GM21381 (cell line): ENCODE results near the gene SETX.
"Not testable (repeated sequence)": the region's sequence is repeated elsewhere in the genome, so short reads cannot be mapped to it uniquely, and the experiment has no call there.

ENCODE experiments used
- ATAC-seq: cut with Tn5 transposase; IDR thresholded peaks from one replicate; pipeline ENCODE4 v1.9.1; 2021; ENCODE audit warnings: mild to moderate bottlenecking, moderate library complexity; ENCODE audit not compliant: unreplicated experiment

The SETX gene

DNA sequence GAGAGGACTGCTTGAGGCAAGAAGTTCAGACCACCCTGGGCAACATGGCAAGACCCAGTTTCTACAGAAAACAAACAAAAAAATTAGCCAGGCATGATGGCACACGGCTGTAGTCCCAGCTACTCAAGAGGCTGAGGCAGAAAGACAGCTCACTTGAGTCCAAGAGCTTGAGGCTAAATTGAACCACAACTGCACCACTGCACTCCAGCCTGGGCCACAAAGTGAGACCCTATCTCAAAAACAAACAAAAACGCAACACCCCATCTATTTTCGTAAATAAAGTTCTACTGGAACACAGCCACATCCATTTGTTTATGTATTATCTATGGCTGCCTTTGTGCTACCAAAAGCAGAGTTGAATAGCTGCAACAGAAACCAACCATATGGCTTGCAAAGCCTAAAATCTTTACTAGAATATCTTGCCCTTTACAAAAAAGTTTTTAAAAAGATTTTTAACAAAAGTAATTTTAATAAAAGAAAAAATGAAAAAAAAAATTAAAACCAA is 67.5 kb downstream of the SETX start:
- no peak for ATAC-seq

DNA sequence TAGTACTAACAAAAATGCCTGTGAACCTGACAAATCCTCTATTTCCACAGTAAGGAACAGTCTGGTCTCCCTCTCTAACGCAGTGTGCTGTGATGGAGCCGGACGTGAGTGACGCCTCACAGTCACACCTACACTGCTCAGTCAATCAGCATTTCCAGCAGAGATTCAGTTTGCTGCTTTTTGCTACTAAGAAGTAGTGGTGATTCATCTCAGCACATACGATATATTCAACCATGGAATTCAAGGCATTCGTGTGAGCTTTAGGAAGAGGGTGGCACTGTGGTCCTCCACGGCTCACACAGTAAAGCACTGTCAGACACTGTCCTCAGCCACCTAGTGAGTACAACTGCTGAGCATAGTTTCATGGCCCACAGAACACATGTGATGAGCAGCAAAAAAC is 70.9 kb downstream of the SETX start:
- no peak for ATAC-seq

DNA sequence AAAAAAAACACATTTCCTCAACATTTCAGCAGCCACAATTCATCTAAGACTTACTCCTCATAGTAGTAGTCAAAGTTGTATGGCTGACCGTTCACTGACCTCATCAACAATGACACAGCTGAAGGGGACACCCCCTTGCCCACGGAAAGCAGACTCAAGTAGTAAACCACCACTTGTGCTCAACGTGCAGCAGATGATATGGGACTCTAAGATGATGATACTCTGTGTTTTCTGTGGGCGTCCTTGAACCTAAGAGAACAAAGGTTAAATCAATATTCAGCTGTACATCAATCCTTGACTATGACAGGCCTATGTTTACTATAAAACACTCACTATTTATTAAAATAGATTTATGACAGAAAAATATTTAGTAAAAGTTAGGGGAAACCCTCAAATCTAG is 71.6 kb downstream of the SETX start:
- ATAC-seq: no peak

DNA sequence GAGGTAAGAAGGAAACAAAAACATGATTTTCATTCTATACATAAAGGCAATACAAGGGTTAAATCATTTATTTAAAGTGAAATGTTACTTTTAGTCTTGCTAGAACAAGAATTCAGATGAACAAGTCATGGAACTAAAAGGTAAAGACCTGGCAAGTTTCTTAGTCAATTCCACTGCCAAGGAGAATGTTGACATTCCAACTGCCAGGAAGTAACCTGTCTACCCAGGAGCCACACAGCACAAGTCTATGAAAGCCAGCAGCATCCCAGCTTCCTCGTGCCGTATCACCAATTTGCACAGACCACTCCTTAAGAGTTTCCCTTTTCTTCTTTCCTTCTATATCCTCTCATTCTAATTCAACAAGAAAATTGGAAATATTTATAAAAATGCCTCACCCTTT is 79.9 kb downstream of the SETX start:
- no peak for ATAC-seq

DNA sequence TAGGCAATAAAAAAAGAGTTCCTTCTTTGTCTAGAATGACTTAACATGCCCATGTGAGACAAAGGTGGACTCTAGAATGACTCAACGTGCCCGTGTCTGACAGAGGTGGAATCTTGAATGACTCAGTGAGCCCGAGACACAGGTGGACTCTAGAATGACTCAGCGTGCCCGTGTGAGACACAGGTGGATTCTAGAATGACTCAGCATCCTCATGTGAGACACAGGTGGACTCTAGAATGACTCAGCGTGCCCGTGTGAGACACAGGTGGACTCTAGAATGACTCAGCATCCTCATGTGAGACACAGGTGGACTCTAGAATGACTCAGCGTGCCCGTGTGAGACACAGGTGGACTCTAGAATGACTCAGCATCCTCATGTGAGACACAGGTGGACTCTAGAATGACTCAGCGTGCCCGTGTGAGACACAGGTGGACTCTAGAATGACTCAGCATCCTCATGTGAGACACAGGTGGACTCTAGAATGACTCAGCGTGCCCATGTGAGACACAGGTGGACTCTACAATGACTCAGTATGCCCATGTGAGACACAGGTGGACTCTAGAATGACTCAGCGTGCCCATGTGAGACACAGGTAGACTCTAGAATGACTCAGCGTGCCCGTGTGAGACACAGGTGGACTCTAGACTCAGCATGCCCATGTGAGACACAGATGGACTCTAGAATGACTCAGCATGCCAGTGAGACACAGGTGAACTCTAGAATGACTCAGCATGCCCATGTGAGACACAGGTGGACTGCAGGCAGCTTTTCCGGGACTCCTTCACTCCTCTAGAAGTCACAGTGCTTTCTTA is 84.9 kb downstream of the SETX start:
- ATAC-seq: not testable (repeated sequence)

DNA sequence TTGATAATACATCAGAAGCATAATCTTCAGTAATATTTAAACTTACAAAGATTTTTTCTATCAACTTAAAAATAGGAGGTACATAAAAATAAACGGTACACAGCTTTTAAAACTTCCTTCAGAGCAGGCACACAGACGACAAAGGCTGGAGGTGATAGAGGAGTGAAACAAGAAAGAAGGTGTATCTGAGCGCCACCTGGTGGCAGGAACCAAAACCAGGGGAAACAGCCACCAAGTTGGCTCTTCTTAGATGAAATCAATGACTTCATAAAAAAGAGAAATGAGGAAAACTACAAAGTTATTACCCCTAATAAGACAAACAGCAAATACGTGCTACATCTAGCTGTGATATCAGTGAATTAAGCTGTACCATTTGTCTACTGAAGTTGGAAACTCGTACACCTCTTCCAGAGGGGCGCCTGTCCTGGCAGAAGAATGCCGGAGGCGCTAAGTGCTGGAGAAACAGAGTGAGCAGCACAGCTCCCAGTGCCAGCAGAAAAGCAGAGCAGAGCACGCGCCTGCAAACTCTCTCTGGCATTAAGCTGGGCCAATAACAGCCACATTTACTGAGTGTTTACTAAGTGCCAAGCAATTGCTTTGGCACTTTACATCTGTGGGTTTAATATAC is 85.9 kb downstream of the SETX start:
- no peak for ATAC-seq

DNA sequence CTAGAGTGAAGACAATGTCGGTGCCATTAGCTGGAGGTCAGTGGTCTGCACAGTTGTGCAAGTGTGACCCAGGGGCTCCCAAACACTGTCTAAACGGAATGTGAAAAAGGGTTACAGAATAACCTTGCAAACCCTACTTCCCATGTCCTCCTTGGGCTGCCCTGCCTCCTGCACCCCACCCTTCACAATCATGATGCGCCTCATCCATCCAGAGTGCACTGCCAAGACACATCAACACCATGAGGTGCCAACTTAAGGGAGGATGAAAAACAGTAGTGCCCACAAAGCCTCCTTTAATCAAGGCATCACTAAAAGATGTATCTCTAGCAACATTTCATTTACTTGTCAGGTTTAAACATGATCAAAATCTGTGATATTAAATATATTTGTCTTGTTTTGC is 87.1 kb downstream of the SETX start:
- ATAC-seq: no peak

DNA sequence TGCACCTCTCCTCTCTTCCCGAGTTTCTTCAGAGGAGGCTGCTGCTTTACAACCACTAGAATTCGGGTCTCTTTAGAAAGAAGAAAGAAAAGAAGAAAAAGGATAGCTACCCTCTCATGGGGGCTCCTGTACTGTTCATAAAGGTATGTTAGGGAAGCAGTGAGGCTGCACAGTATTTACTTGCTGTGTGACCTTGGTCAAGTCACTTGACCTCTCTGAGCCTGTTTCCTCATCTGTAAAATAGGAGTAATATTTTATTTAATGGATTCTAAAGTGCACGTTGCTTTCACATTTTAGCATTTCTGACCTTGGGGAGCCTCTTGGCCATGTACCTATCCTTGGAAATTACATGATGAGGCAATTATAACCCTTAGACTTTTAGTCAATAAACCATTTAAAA is 88.8 kb downstream of the SETX start:
- ATAC-seq: no peak

DNA sequence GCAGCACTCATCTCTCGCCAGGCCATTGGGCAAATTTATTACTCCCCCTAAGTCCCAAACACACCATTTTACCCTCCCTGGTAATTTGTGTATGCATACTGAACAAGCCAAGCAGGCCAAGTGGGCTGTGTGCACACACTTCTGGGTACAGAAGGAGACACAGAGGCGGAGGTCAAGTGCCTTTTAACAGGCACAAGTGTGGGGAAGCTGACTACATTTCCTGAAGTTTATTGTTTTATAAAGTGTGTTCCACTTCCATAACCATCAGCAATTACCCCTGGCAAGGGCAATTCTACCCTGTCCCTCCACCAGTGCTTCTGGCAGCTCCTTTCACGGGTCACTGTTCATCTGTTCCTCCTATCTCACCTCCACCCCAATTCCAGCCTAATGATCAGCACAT is 93.9 kb downstream of the SETX start:
- no peak for ATAC-seq

DNA sequence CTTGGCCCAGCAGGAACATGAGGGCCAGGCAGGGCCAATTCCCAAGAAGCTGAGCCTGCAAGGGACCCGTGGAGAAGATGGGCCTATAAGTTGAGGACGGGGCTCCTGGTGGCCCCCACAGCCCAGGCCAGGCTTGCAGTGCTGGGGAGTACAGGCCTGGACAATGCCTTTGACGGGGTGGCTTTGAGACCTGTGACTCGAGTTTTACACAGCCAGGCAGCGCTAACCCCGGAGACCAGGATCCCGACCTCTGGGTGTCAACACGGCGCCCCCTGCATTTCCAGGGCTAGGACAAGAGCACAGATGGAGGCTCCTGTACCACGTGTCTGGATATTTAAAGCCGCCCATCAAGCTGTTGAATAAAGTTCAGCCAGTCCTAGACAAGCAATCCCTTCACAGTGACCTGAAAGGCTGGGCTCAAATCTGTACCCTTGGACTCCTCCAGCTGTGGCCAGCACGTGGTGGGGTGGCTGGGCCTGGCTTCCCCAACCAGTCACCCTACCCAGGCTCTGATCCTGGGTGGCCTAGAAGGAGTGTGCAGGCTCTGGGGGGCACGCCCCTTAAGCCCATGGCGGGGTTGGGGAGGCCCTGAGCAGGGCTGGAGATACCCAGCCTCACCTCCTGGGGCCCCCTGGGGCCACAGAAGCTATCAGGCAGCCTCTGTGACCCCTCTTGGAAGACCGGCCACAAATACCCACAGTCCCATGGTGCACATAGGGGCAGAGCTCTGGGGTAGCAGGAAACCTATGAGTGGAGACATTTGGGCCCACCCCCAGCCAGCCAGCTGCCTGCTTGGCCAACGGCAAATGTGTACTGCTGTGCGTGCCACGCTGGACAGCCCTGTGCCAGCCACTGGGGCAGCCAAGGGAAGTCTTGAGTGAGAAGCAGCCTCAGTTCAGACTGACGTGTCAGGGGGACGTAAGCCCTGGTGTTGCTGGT is 104.2 kb downstream of the SETX start:
- no peak for ATAC-seq

DNA sequence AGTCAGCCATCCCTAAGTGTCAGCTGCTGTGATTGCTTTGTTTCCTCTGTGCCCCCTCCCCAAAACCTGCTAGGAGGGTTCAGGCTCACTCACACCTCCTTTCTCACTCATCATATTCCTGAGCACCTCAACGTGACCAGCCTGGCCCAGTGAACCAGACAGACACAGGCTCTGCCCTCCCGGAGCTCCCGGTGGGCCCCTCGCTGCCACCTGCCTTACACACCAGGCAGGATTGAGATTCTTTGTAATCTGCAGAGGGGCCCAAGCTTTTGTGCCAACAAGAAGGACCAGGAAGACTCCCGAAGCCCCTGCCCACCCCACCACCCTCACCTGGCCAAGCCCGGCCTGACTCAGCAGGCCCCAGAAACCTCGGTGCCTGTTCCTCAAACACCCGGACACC is 105.1 kb downstream of the SETX start:
- no peak for ATAC-seq

DNA sequence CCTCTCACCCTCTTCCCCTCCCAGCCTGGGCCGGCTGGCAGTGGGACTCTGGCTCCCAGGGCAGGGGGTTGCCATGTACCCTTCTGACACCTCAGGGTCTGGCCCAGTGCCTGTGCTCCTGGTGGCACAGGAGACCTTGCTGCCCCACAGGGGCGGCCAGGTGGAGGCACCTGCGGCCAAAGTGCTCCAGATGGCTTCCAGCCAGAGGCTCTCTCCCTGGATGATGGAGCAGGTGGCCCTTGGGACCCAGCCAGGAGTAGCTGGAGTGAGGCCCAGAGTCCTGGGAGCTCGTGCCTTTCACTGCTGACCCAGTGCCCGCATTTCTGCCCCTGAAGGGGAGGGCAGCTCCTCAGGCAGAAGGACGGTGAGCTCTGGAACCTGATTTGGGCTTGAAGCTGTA is 105.7 kb downstream of the SETX start:
- no peak for ATAC-seq

DNA sequence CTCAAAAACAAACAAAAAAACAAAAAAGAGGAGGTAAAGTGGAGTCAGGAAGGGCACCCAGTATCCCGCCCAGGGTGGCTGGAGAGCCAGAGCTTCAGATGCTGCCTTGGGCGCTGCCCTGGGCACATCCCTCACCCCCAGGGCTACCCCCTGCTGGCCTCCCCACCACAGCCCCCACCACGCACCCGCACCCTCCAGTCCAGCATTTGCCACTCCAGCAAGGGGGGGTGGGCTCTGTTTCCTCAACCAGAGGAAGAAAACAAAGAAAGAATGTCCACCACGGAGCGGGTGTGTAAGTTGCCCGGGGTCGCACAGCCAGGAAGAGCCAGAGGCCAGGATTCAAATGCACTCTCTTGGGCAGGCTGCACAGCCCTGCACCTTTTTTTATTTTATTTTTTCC is 106.8 kb downstream of the SETX start:
- no peak for ATAC-seq

DNA sequence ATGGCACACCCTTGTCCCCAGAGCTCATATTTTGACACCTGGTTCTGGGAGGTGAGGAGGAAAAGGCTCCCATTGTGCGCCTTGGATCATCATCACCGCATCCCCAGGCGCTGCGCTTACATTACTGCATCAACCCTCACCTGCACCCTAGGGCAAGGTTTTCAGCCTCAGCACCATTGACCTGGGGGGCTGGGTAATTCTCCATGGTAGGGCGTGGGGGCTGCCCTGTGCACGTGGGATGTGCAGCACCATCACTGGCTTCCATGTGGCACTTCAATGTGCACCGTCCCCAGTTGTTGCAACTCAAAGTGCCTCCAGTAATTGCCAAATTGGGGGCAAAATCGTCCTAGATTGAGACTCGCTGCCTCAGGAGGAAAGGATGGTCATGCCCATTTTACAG is 109.3 kb downstream of the SETX start:
- no peak for ATAC-seq

DNA sequence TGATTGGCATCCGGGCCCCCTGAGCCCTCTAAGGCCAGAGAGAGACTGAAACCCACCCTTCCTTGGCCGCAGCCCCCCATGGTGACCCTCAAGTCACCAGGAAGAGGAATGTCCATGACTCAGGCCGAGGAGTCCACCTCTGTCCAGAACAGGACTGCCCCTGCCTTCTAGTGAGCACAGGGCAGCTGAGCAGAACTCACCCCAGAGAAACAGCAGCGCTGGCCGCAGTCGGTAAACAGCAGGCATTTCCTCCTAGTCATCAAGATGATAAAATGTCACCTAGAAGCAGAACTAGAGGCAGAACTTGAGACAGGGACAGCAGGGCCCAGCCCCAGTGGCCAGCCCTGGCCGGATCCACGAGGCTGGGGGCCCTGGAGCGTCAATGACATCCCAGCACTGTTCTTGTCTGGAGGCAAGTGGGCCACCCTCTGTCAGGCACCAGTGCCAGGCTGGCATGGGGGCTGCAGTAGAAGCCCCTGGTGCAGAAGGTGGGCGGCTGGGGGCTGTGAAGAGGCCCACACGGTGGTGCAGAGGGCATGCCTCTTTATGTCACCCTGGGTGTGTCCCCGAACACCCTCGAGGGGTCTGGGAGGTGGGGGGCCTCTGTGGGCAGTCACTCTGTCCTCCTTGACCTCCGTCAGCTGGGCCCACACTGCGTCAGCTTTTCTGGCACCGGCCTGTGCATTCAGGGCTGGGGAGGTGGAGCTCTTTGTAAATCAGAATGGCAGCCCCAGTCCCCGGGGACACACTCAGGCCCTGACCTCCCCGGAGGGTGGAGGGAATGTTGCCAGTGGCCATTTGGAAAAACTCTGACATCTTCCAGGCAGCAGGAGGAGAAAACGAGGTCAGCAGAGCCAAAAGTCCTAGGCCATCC is 110.0 kb downstream of the SETX start:
- no peak for ATAC-seq

DNA sequence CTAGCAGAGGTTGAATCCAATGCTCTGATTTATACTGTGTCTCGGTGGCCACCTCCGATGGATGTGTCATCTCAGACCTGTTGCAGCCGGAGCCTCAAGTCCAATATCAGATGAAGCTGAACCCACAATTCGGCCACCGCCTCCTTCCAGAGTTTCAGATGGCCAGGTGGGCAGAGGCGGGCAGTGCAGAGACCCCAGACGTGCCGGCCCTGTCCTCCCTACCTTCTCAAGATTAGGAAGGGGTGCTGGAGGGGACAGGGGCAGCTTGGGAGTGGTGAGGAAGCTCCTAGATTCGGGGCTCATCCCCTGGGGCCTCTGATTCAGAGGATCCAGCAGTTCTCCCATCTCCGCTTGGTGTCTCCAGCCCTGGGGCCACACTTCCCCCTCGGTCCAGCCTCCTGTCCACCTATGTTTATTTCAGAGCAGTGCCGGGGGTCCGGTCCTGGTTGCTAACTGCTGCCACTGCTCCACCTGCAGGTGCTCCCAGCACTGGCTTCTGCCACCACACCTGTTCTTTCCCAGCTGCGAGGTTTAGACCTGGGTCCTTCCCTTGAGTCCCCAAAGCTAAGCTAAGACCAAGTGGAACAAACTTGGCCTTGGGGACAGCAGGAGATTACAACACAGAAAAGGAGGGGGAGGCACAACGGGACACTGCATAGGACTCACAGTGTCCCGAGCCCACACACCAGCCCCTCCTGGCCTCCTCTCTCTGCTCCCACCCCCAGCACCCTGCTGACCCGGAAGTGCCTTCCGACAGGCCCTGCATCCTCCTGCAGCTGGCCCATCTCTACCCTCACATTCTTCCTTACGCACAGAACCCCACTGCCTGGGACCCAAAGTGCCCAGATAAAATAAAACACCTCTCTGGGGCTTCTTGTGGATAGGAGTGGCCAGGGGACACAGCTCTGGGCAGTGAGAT is 111.4 kb downstream of the SETX start:
- ATAC-seq: no peak

DNA sequence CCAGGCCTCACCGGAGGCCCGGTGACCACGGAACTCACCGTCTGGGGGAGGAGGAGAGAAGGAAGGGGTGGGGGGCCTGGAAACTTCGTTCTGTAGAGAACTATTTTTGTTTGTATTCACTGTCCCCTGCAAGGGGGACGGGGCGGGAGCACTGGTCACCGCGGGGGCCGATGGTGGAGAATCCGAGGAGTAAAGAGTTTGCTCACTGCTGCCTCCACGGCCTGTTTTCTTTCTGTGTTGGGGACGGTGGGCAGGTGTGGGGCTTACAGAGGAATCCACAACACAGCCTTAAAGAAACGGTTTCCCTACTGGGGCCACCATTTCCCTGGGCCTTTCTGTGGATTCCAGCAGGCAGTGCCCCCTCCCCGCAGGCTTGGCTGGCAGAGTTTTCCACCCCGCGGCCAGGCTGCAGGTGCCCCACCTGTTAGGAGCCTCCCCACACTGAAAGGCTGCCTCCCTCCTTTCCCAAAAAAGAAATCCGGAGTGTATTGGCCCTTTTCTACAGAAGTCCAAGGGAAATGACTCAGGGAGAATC is 112.1 kb downstream of the SETX start:
- no peak for ATAC-seq

DNA sequence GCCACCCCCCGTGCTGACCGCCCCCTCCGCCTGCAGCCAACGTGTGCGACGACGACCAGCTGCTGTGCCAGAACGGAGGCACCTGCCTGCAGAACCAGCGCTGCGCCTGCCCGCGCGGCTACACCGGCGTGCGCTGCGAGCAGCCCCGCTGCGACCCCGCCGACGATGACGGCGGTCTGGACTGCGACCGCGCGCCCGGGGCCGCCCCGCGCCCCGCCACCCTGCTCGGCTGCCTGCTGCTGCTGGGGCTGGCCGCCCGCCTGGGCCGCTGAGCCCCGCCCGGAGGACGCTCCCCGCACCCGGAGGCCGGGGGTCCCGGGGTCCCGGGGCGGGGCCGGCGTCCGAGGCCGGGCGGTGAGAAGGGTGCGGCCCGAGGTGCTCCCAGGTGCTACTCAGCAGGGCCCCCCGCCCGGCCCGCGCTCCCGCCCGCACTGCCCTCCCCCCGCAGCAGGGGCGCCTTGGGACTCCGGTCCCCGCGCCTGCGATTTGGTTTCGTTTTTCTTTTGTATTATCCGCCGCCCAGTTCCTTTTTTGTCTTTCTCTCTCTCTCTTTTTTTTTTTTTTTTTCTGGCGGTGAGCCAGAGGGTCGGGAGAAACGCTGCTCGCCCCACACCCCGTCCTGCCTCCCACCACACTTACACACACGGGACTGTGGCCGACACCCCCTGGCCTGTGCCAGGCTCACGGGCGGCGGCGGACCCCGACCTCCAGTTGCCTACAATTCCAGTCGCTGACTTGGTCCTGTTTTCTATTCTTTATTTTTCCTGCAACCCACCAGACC is 112.8 kb downstream of the SETX start:
- no peak for ATAC-seq
